WTC11 (cell line): Measurements from ENCODE around the gene TCEAL9.

Experiments used
- AFF4 ChIP-seq: sonication (generic); formaldehyde crosslinking; IDR thresholded peaks from 2 replicates; pipeline ENCODE4 v1.8.1; 2023; ENCODE audit warnings: mild to moderate bottlenecking, missing genetic modification reagents, borderline replicate concordance
- CREB1 ChIP-seq: sonication (generic); formaldehyde crosslinking; IDR thresholded peaks from 2 replicates; pipeline ENCODE4 v1.8.0; 2023; ENCODE audit warnings: mild to moderate bottlenecking, missing genetic modification reagents
- MLX ChIP-seq: sonication (generic); formaldehyde crosslinking; IDR thresholded peaks from 2 replicates; pipeline ENCODE4 v1.8.1; 2023; ENCODE audit warnings: mild to moderate bottlenecking, missing genetic modification reagents, moderate library complexity
- NFE2L1 ChIP-seq: sonication (generic); formaldehyde crosslinking; IDR thresholded peaks from 2 replicates; pipeline ENCODE4 v1.8.1; 2023; ENCODE audit warnings: missing genetic modification reagents
- RELA ChIP-seq: sonication (generic); formaldehyde crosslinking; IDR thresholded peaks from 2 replicates; pipeline ENCODE4 v1.8.1; 2022; ENCODE audit warnings: missing genetic modification reagents, mild to moderate bottlenecking, borderline replicate concordance
- TEAD4 ChIP-seq: sonication (generic); formaldehyde crosslinking; IDR thresholded peaks from 2 replicates; pipeline ENCODE4 v1.8.0; 2022; ENCODE audit warnings: mild to moderate bottlenecking, missing genetic modification reagents
- ZNF138 ChIP-seq: sonication (generic); formaldehyde crosslinking; conservative IDR thresholded peaks from 2 replicates; pipeline ENCODE4 v1.8.1; 2022; ENCODE audit warnings: mild to moderate bottlenecking, moderate library complexity, missing genetic modification reagents
- TF ChIP-seq, protein P1 (sequence below): fragments of 200-600 bp; IDR thresholded peaks from 2 replicates; pipeline ENCODE4 v1.8.0; 2022; ENCODE audit warnings: antibody characterized with exemption
- TF ChIP-seq, protein P2 (sequence below): sonication (generic); formaldehyde crosslinking; conservative IDR thresholded peaks from 2 replicates; pipeline ENCODE4 v1.8.1; 2022; ENCODE audit warnings: mild to moderate bottlenecking, missing genetic modification reagents
- TF ChIP-seq, protein P3 (sequence below): sonication (generic); formaldehyde crosslinking; conservative IDR thresholded peaks from 2 replicates; pipeline ENCODE4 v1.8.1; 2023; ENCODE audit warnings: mild to moderate bottlenecking, low read depth, missing genetic modification reagents, moderate library complexity
- TF ChIP-seq, protein P4 (sequence below): sonication (generic); formaldehyde crosslinking; IDR thresholded peaks from 2 replicates; pipeline ENCODE4 v1.8.0; 2022; ENCODE audit warnings: mild to moderate bottlenecking, missing genetic modification reagents

GRCh38 chrX:103347682-103348397, 8.5 kb upstream of the TCEAL9 start:
- TF ChIP-seq RELA (CRISPR knock-in tag) = no peak
- TF ChIP-seq, protein P1, sequence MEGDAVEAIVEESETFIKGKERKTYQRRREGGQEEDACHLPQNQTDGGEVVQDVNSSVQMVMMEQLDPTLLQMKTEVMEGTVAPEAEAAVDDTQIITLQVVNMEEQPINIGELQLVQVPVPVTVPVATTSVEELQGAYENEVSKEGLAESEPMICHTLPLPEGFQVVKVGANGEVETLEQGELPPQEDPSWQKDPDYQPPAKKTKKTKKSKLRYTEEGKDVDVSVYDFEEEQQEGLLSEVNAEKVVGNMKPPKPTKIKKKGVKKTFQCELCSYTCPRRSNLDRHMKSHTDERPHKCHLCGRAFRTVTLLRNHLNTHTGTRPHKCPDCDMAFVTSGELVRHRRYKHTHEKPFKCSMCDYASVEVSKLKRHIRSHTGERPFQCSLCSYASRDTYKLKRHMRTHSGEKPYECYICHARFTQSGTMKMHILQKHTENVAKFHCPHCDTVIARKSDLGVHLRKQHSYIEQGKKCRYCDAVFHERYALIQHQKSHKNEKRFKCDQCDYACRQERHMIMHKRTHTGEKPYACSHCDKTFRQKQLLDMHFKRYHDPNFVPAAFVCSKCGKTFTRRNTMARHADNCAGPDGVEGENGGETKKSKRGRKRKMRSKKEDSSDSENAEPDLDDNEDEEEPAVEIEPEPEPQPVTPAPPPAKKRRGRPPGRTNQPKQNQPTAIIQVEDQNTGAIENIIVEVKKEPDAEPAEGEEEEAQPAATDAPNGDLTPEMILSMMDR = no peak
- TF ChIP-seq AFF4 (CRISPR knock-in tag) = no peak
- TF ChIP-seq, protein P2, sequence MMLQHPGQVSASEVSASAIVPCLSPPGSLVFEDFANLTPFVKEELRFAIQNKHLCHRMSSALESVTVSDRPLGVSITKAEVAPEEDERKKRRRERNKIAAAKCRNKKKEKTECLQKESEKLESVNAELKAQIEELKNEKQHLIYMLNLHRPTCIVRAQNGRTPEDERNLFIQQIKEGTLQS (CRISPR knock-in tag) = no peak
- no peak for TF ChIP-seq NFE2L1 (CRISPR knock-in tag)
- TF ChIP-seq MLX = no peak
- TF ChIP-seq, protein P3, sequence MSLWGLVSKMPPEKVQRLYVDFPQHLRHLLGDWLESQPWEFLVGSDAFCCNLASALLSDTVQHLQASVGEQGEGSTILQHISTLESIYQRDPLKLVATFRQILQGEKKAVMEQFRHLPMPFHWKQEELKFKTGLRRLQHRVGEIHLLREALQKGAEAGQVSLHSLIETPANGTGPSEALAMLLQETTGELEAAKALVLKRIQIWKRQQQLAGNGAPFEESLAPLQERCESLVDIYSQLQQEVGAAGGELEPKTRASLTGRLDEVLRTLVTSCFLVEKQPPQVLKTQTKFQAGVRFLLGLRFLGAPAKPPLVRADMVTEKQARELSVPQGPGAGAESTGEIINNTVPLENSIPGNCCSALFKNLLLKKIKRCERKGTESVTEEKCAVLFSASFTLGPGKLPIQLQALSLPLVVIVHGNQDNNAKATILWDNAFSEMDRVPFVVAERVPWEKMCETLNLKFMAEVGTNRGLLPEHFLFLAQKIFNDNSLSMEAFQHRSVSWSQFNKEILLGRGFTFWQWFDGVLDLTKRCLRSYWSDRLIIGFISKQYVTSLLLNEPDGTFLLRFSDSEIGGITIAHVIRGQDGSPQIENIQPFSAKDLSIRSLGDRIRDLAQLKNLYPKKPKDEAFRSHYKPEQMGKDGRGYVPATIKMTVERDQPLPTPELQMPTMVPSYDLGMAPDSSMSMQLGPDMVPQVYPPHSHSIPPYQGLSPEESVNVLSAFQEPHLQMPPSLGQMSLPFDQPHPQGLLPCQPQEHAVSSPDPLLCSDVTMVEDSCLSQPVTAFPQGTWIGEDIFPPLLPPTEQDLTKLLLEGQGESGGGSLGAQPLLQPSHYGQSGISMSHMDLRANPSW (CRISPR knock-in tag) = no peak
- no peak for TF ChIP-seq TEAD4 (CRISPR knock-in tag)
- no peak for TF ChIP-seq CREB1 (CRISPR knock-in tag)
- TF ChIP-seq, protein P4, sequence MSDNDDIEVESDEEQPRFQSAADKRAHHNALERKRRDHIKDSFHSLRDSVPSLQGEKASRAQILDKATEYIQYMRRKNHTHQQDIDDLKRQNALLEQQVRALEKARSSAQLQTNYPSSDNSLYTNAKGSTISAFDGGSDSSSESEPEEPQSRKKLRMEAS (CRISPR knock-in tag) = no peak
- no peak for TF ChIP-seq ZNF138 (CRISPR knock-in tag)
